HG02943 (cell line): ENCODE measurements around the gene LINGO3.

Source experiments
- ATAC-seq: cut with Tn5 transposase; IDR thresholded peaks from one replicate; pipeline ENCODE4 v1.9.1; 2021; ENCODE audit warnings: mild to moderate bottlenecking, low read depth, moderate library complexity; ENCODE audit not compliant: unreplicated experiment

LINGO3 gene

DNA sequence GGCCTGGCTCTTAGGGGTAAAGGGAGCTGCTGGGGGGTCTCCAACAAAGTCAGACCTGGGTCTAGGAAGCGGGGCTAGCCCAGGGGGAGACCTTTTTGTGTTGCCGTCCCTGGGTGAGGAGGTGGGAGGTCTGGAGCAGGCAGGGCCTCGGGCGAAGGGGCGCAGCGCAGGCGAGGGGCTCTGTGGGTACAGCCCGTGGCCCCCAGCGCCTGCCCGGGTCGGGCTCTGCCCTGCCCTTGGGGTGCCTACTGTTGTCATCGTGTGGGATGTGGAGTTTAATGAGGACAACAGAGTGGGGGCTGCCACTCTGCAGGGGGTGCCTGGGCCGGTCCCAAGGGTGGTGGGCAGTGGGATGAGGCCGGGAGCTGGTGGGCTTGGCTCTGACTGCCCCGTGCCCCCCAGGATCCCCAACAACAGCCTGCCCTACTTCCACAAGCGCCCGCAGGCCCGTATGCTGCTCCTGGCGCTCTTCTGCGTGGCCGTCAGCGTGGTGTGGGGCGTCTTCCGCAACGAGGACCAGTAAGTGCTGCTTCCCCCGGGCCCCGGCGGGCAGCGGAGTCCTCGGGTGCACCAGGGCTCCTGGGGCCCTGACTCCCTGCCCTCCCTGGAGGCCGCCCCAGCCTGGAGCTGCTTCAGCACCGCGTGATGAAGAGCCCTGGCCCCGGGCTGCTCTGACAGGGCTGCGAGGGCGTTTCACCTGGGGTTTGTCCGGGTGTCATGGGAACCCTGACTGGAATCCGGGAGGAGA, 32.7 kb upstream of the LINGO3 start:
- no peak for ATAC-seq

DNA sequence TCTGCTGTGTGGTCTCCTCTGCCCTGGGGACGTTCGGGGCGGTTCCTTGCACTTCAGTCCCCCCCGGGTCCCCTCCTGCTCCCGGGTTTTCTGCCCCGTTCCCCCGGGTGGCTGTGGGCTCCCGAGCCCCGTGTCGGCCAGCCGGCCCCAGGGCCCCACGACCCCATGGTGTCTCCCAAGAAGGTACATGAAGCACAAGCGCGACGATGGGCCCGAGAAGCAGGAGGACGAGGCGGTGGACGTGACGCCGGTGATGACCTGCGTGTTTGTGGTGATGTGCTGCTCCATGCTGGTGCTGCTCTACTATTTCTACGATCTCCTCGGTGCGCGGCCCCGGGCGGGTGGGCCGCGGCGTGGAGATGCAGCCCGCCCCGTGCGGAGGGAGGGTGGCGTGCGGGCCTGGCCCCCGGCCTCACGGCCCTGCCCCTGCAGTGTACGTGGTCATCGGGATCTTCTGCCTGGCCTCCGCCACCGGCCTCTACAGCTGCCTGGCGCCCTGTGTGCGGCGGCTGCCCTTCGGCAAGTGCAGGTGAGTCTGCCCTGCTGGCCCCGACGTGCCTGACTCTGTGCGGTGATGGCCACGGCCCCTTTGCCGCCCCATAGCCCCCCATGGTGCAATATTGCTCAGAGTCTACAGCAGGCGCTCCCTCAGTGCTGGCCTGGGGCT, 31.8 kb upstream of the LINGO3 start:
- no peak for ATAC-seq

- ATAC-seq: no peak
Observed at GRCh38 chr19:2338751-2339643, 31.0 kb upstream of the LINGO3 start.

DNA sequence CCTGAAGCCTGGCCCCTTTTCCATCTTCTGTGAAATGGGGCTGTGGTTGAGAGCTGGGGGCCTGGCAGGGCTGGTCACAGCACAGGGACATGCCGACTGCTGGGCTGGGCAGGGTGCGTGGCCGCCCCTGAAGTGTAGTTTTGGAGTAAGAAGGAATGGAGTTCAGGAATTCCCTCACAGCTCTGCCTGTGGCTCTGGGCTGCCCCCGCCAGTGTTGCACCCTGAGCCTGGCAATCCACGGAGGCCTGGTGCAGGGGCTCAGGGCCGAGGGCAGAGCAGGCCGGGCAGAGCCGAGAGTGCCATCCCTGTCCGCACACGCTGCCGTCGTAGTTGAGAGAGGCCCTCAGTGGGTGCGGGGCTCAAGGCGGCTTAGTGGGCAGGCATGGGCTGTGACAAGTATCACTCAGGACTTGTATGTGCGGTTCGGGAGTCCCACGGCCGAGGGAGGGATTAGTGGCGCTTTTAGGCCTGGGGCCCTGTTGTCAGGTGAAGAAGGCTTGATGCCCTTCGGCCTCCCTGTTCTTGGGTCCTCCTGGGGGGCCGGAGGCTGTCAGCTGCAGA, 30.2 kb upstream of the LINGO3 start:
- ATAC-seq: no peak

DNA sequence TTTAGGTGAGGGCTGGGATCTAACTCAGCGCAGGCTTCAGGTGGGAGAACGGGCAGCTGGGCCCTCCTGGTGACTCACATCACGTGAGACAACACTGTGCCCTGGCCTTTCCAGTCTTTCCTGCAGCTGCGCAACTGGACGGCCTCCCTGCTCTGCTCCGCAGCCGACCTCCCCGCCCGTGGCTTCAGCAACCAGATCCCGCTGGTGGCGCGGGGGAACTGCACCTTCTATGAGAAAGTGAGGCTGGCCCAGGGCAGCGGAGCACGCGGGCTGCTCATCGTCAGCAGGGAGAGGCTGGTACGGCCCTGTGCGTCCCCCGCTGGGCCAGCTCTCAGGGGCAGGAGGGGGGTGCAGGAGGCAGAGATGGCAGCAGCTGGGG, 29.4 kb upstream of the LINGO3 start:
- no peak for ATAC-seq

DNA sequence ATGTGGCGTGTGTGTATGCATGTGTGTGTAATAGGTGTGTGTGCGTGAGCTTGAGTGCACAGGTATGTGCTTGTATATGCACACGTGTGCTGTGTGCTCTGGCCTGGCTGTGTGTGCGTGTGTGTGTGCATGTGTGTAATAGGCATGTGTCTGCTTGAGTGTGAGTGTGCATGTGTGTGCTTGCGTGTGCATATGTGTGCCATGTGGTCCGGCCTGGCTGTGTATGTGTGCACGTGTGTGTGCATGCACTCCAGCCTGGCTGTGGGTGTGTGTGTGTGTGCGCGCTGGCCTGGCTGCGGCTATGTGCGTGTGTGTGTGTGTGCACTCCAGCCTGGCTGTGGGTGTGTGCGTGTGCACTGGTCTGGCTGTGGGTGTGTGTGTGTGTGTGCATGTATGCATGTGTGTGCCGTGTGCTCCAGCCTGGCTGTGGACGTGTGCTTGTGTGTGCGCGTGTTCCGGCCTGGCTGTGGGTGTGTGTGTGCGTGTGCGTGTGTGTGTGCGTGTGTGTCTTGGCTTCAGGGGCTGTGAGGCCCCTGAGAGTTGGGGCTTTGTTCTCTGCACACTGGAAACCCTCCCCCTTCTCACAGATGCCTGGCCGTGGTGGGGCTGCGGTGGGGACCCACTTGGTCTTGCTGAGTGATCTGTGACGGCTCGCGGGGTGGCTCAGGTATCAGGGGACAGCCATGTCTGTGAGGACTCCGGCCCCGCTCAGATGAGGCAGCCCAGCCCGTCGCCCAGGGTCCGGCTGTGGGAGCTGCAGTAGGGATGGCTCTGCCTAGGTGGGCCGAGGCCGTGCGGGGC, 28.8 kb upstream of the LINGO3 start:
- no peak for ATAC-seq

DNA sequence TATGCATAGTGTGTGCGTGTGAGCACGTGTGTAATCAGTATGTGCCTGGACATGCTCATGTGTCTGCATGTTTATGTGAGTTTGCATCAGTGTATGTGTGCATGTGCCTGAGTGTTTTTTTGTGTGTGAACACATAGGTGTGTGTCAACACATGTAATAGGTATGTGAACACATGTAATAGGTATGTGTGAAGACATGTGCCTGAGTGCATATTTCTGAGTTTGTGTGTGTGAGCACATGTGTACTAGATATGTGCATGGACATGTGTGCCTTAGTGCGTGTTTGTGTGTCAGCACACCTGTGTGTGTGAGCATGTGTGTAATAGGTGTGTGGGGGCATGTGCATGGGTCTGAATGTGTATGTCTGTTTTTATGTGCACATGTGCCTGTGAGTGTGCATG, 27.9 kb upstream of the LINGO3 start:
- ATAC-seq: no peak

DNA sequence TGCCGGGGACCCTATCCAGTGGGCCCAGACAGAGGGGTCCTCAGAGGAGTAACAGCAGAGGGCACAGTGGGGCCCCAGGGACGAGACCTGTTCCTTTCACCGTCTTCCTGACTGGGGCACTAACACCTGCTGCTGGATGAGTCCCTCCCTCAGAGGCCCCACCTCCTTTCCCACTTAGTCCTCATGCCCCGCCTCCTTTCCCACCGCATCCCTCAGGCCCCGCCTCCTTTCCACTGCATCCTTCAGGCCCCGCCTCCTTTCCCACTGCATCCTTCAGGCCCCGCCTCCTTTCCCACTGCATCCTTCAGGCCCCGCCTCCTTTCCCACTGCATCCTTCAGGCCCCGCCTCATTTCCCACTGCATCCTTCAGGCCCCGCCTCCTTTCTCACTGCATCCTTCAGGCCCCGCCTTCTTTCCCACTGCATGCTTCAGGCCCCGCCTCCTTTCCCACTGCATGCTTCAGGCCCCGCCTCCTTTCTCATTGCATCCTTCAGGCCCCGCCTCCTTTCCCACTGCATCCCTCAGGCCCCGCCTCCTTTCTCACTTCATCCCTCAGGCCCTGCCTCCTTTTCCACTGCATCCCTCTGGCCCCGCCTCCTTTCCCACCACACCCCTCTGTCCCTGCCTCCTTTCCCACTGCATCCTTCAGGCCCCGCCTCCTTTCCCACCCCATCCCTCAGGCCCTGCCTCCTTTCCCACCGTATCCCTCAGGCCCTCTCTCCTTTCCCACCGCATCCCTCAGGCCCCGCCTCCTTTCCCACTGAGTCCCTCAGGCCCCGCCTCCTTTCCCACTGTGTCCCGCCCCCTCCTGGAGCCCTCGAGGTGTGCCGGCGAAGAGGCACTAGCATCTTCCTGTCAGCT, 27.3 kb upstream of the LINGO3 start:
- no peak for ATAC-seq

- no peak for ATAC-seq
Observed at GRCh38 chr19:2334426-2334825, 26.5 kb upstream of the LINGO3 start.

DNA sequence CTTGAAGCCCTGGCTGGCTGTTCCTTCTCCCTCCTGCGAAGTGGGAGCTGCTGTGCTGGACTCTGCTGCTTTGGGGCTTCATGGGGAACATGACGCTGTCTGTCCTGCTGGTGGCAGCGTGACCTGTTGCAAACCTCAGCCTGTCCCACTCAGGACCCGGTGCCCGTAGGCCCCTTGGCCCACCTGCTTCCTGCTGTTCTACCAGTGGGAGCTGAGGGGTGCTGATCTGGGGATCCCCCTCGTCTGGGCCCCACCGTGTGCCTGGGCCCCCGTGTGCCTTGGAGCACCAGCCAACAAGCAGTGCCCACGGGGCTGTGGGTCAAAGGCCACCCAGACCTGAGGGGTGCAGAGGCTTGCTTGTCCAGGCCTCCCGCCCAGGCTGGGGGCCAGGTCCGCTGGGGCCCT, 25.9 kb upstream of the LINGO3 start:
- no peak for ATAC-seq

DNA sequence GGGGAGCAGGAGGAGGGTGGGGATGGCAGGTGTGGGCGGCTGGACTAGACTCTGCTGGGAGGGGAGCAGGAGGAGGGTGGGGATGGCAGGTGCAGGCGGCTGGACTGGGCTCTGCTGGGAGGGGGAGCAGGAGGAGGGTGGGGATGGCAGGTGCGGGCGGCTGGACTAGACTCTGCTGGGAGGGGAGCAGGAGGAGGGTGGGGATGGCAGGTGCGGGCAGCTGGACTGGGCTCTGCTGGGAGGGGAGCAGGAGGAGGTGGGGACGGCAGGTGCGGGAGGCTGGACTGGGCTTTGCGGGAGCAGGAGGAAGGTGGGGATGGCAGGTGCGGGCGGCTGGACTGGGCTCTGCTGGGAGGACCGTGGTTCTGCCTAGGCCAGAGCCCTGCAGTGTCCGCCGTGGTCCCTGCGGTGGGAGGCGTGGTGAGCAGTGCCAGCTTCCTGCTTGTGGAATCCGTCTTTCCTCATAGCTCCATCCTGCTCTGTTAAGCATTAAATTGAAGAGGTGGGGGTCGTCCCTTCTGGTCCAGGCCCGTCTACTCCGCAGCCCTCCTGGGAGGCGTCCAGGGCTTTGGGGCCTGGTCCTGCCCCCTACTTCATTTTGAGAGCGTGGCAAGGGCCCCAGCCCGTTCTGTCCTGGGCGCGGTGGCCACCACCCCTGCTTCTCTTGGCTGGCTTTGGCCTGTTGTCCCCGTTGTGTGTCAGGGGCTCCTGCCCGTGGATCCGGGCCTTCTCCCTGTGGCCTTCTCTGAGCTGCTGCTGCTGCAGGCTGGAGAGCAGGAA, 25.3 kb upstream of the LINGO3 start:
- no peak for ATAC-seq

GRCh38 chr19:2332341-2333026, 24.5 kb upstream of the LINGO3 start:
- no peak for ATAC-seq

GRCh38 chr19:2331601-2332246, 23.8 kb upstream of the LINGO3 start:
- ATAC-seq: no peak

GRCh38 chr19:2330632-2331284, 22.8 kb upstream of the LINGO3 start:
- no peak for ATAC-seq

- ATAC-seq: no peak
Observed at GRCh38 chr19:2330255-2330631, 22.3 kb upstream of the LINGO3 start.

DNA sequence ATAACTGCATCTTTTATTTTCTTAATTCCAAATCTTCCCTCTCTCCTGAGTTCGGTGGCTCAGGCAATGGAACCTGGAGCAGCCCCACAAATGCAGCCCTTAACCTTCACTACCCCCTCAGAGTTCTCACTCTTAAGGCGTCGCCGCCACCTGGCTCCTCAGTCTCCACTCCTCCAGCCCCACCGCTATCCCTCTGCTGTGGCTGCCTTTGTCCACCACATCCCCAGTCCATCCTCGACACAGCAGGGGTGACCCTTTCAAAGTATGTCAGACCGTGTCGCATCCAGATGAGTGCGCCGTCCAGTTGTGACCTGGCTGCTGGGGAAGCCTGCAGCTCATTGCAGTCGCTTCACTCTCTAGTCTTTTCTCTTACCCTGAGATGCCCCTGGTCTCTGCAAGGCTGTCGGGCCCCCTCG, 21.6 kb upstream of the LINGO3 start:
- ATAC-seq: no peak

GRCh38 chr19:2329149-2329478, 21.2 kb upstream of the LINGO3 start:
- ATAC-seq: no peak
